GM06990 (cell line): Measurements from ENCODE around the gene TTC3.
"Not testable (repeated sequence)": the region's sequence is repeated elsewhere in the genome, so short reads cannot be mapped to it uniquely, and the experiment has no call there.

ENCODE experiments used
- DNase-seq: peaks from one replicate; pipeline ENCODE4 v3.0.0-alpha.2; 2011; ENCODE audit not compliant: insufficient read length; ENCODE audit errors: extremely low read depth
- H3K27me3 ChIP-seq: replicated peaks from 2 replicates; pipeline ENCODE4 v1.6.0; 2011; ENCODE audit warnings: low read length; ENCODE audit not compliant: control insufficient read depth, insufficient read depth
- H3K36me3 ChIP-seq: 2 replicates; pipeline ENCODE4 v1.5.1; 2011; ENCODE audit warnings: low read length; ENCODE audit not compliant: control insufficient read depth, insufficient read depth
- H3K4me3 ChIP-seq: replicated peaks from 2 replicates; pipeline ENCODE4 v1.5.1; 2011; ENCODE audit warnings: low read depth, mild to moderate bottlenecking, control low read depth, low read length
- CTCF ChIP-seq: IDR thresholded peaks from 2 replicates; pipeline ENCODE4 v1.5.1; 2011; ENCODE audit warnings: low read length, control low read depth, mild to moderate bottlenecking, inconsistent platforms; ENCODE audit not compliant: insufficient read depth, poor library complexity, severe bottlenecking

TTC3 gene

GRCh38 chr21:37032877-37033471, 40.1 kb upstream of the TTC3 start:
- Histone ChIP-seq H3K36me3 (no peaks in the 10 kb centered on the region), H3K4me3 (no peak overlapping the region), H3K27me3 (no peaks in the 10 kb centered on the region)
- TF ChIP-seq CTCF, result no peak
- DNase-seq, result no peak

DNA sequence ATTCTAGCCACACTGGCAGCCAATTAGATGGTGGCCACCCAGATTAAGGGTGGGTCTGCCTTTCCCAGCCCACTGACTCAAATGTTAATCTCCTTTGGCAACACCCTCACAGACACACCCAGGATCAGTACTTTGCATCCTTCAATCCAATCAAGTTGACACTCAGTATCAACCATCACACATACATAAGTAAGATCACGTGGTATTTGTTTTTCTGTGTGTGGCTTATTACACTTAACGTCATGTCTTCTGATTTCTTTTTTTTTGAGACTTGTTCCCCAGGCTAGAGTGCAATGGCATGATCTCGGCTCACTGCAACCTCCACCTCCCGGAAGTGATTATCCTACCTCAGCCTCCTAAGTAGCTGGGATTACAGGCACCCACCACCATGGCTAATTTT, 38.7 kb upstream of the TTC3 start:
- H3K4me3 ChIP-seq, H3K36me3 ChIP-seq, H3K27me3 ChIP-seq, DNase-seq: not testable (repeated sequence)

GRCh38 chr21:37036177-37036576, 36.9 kb upstream of the TTC3 start:
- Histone ChIP-seq H3K27me3 (no peaks in the 10 kb centered on the region), H3K36me3 (no peaks in the 10 kb centered on the region), H3K4me3 (no peak overlapping the region)
- DNase-seq, result no peak
- TF ChIP-seq CTCF, result no peak

DNA sequence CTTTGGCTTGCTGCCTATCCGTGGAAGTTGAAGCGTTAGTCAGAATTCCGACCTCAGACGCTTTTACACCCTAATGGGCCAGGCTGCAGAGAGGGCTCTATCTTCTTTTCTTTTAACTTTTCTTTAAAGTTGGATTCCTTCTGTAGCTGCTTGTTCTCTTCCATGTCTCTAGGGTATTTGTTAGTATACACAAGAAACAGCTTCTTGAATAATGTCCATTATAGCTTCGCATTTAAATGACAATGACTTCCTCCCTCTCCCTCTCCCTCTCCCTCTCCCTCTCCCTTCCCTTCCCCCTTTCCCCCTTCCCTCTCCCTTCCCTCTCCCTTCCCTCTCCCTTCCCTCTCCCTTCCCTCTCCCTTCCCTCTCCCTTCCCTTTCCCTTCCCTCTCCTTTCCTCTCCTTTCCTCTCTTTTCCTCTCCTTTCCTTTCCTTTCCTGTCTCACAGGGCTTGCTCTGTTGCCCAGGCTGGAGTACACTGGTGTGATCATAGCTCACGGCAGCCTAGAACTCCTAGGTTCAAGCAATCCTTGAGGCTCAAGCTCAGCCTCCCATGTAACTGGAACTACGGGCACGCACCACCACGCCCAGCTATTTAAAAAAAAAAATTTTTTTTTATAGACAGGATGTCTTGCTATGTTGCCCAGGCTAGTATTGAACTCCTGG, 33.5 kb upstream of the TTC3 start:
- TF ChIP-seq CTCF, result no peak
- no peak overlapping the region for H3K4me3 ChIP-seq
- H3K27me3 ChIP-seq, result no peaks in the 10 kb centered on the region
- no peaks in the 10 kb centered on the region for H3K36me3 ChIP-seq
- DNase-seq, result no peak

- DNase-seq, result no peak
- Histone ChIP-seq H3K27me3 (no peaks in the 10 kb centered on the region), H3K4me3 (no peak overlapping the region), H3K36me3 (no peaks in the 10 kb centered on the region)
- no peak for TF ChIP-seq CTCF
Observed at GRCh38 chr21:37040212-37040611, 32.8 kb upstream of the TTC3 start.

DNA sequence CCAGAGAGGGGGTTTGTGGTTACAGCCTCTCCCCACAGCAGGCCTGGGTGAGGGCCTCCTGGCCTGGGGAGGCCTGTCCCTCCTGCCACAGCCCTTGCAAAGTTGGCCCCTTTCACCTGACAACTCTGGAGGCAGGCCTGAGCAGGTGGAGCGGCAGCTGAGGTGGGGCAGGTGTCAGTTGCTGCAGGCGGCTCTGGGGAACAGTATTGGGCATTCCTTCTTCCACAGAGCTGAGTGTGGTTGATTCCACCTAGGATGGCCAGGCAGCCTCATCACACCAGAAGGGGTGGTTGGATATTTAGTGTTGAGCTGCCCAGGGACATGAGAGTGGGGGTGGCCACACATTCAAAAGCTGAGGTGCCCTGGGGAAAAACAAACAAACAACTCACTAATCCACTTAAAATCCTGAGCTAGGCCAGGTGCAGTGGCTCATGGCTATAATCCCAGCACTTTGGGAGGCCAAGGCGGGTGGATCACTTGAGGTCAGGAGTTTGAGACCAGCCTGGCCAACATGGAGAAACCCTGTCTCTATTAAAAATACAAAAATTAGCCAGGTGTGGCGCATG, 31.3 kb upstream of the TTC3 start:
- Histone ChIP-seq H3K27me3 (no peaks in the 10 kb centered on the region), H3K36me3 (no peaks in the 10 kb centered on the region), H3K4me3 (no peak overlapping the region)
- TF ChIP-seq CTCF, result no peak
- no peak for DNase-seq
